C4-2B (cell line): ENCODE data around the gene ZNF532.

Source experiments
- H3K27ac ChIP-seq: fragments of 450-650 bp; 2 replicates; pipeline ENCODE4 v1.5.1; 2017
- CTCF ChIP-seq: fragments of 450-650 bp; conservative IDR thresholded peaks from 2 replicates; pipeline ENCODE4 v1.5.1; 2017; ENCODE audit warnings: mild to moderate bottlenecking
- ZFX ChIP-seq: fragments of 450-650 bp; IDR thresholded peaks from 2 replicates; pipeline ENCODE4 v1.6.1; 2017

Gene ZNF532

GRCh38 chr18:58965291-58966004 is 100.8 kb downstream of the ZNF532 start:
- no peak overlapping the region for H3K27ac ChIP-seq
- TF ChIP-seq ZFX: no peak
- no peak for TF ChIP-seq CTCF

GRCh38 chr18:58966005-58966677 is 101.5 kb downstream of the ZNF532 start:
- TF ChIP-seq CTCF: no peak
- no peak for TF ChIP-seq ZFX
- H3K27ac ChIP-seq: no peak overlapping the region

- TF ChIP-seq ZFX: no peak
- TF ChIP-seq CTCF: no peak
- H3K27ac ChIP-seq: no peak overlapping the region
These were observed 102.0 kb downstream of the ZNF532 start for GRCh38 chr18:58966704-58967103.

GRCh38 chr18:58967751-58968254 is 103.1 kb downstream of the ZNF532 start:
- H3K27ac ChIP-seq: peak overlapping the region; percentile 28
- no peak for TF ChIP-seq ZFX

GRCh38 chr18:58970943-58971790 is 106.5 kb downstream of the ZNF532 start:
- TF ChIP-seq ZFX (no peak), CTCF (no peak)
- no peak overlapping the region for H3K27ac ChIP-seq

GRCh38 chr18:58975296-58975695 is 110.6 kb downstream of the ZNF532 start:
- TF ChIP-seq CTCF (no peak), ZFX (no peak)
- peak overlapping the region; percentile 61 for H3K27ac ChIP-seq

- TF ChIP-seq ZFX (no peak), CTCF (no peak)
- peak overlapping the region; percentile 61 for H3K27ac ChIP-seq
These were observed 111.1 kb downstream of the ZNF532 start for GRCh38 chr18:58975781-58976180.
